Stimulated activated CD8-positive, alpha-beta memory T cell treated with anti-CD3 and anti-CD28 coated beads, Interleukin-12 subunit alpha, Interleukin-12 subunit beta, amount 100 ng/mL, for 1 hour (primary cell): ENCODE measurements around the gene CMPK1.
"Not testable (repeated sequence)": the region's sequence is repeated elsewhere in the genome, so short reads cannot be mapped to it uniquely, and the experiment has no call there.

Experiments used
- DNase-seq: peaks from one replicate; pipeline ENCODE4 v3.0.0-alpha.2; 2020; ENCODE audit warnings: low read depth

CMPK1 gene, protein sequence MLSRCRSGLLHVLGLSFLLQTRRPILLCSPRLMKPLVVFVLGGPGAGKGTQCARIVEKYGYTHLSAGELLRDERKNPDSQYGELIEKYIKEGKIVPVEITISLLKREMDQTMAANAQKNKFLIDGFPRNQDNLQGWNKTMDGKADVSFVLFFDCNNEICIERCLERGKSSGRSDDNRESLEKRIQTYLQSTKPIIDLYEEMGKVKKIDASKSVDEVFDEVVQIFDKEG

DNA sequence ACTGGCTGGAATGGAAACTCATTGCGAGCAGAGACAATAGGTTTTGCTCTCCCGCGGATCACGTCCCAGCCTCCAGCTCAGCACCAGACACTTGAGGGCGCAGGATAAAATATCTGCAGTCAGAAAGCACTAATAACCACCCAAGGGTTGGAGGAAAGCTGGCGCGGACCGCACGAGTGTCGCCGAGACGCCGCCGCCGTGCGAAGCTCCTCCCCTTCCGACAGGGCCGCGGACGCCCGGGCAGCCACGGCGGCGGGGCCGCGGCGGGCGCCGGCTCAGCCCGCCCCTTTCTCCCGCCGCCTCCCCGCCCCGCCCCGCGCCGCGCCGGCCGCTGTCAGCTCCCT lies at the start of gene CMPK1:
CMPK1 (plus strand) TSS at position 213 of the 344 bp plus-strand sequence. CDS start 156 bp downstream, outside the sequence.
- DNase-seq = peak; percentile 69

DNA sequence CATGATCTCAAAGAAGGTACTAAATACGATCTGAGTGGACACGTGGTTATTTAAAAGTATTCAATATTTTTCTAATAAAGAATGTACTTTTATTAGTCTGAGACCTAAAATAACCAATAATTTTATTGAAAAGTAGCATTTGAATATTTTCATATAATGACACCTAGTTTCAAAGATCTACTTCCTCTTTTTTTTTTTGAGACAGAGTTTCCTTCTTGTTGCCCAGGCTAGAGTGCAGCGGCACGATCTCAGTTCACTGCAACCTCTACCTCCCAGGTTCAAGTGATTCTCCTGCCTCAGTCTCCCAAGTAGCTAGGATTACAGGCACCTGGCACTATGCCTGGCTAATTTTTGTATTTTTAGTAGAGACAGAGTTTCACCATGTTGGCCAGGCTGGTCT lies 45.5 kb upstream of the CMPK1 start:
- DNase-seq = not testable (repeated sequence)

DNA sequence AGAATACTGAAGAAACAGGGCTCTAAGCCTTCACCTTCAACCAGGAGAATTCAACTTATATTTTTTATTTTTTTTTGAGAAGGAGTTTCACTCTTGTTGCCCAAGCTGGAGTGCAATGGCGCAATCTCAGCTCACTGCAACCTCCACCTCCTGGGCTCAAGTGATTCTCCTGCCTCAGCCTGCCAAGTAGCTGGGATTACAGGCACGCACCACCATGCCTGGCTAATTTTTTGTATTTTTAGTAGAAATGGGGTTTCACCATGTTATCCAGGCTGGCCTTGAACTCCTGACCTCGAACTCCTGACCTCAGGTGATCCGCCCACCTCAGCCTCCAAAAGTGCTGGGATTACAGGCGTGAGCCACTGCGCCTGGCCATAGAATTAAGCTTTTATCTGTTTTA lies 38.7 kb upstream of the CMPK1 start:
- not testable (repeated sequence) for DNase-seq

DNA sequence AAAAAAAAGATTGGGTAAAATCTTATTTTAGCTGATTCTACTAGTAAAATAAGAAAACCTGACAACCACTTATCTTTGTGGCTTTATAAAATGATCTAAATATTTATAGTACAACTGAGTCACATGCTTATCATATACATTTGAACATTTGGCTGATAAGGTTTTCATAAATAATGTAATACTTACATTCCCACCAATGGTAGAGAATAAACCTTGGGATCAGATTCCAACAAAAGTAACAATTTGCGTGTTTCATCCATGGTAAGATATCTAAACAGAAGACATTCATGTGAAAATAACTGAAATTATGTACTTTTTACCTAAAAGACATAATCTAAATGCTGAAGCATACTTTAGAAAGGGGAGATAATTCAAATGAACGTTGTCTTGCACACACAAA lies 38.0 kb upstream of the CMPK1 start:
- DNase-seq = no peak

DNA sequence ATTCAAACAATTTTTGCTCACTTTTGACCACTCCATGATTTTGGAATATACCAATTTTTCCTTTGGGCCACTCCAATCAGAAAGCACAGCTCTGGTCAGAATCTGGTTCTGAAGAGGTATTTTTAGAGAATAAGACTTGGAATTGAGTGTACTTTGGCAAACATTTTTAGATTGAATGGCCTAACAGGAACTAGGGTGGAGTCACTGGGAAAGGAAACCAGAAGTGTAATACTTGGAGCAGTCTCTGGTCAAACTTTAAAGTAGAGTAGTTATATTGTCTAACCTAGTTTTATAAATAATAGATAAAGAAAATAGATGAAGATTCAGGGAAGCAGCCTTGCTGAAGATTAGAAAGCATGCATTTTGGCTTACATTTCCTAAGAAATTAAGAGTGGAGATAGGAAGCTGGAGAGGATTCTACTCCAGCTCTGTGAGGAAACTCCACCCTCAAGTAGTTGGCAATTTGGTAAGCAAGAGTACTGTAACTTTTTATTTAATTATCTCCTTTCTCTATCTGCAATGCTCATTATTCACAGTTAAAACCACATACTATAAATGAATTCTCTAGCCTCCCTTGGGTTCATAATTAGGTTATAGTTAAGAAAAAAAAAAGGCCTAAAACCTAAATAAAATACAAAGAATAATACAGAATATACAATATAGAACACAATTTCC lies 35.4 kb upstream of the CMPK1 start:
- DNase-seq = no peak

DNA sequence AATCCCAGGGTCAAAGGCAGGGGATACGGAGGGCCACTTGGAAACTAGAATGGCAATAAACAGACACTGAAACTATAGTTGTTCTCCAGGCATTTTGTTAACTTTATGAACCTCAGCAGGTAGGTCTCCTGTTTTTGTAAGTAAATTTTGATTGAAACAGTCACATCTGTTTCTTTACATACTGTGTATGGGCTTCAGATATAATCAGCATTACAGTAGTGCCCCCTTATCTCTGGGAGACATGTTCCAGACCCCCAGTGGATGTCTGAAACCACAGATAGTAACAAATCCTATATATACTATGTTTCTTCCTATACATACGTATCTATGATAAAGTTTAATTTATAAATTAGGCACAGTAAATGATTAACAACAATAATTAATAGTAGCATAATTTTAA lies 31.1 kb upstream of the CMPK1 start:
- no peak for DNase-seq

DNA sequence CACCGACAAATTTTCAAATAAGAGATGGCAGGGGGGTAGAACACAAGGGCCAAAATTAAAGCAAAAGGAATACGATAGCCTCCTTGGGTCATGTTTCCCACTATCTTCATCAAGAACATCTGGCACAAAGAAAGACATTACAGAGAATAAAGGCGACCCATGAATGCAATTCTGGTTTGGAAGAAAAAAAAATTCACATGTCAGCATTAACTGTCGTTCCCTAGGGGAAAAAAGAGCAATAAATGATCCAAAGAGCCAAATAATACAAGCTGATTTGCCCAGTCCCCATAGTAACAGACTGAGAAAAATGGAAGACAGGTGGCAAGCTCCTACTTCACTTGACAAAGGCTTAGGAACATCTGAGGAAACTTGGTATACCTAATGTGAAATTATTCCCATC lies 24.2 kb upstream of the CMPK1 start:
- DNase-seq = no peak

DNA sequence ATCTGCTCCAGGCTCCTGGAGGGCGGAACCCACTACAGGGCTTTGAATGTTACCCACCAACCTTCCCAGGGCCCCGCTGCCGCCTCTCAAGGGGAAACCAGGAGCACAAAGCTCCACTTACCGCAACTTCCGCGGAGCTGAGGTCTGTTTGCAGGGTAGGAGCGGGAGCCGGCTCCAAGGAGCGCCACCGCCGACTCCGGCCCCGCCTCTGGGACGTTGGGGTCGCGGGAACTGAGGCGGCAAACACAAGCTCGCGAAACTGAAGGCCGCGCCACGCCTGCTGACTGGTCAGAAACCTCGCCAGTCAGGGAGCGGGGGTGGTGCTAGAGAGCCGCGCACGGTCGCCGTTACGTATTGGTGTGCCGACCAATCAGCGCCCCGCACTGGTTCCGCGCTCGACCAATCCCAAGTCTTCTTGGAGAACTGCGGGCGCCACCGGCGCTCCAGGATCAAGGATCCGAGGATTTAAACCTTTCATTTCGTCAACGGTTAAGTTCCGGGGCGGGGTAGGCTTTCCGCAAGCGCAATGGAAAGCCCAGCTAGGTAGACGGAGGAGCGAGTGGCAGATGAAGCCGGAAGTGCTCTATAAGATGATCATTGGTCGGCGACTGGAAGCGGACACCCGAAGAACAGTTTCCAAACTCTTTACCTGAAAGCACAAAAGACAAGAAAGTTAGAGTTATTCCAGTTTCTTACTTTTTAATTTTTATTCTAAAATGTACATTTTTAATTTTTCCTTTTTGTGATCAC lies 19.5 kb upstream of the CMPK1 start, which contains the start of gene STIL:
STIL (minus strand) TSS at position 233 of the 750 bp plus-strand sequence. CDS start 3,828 bp downstream, outside the sequence.
- DNase-seq = peak; percentile 93

DNA sequence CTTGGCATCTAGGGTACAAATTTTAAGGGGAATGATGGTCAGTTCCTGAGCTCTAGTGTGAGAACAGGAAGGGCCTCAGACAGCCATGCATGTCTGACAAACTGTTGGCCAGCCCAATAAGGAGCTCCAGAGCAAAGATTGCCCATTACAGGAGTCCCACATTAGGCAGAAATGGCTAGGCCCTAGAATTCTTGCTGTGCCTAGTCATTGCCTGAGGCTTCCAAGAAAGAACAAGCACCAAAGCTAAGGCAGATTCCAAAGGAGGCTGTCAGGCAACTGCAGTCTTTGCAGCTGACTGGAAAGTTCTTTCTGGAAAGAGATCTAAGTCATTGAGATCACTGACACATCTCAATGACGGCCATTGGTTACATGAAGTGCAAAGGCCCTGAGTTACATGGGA lies 15.7 kb upstream of the CMPK1 start:
- DNase-seq = no peak

DNA sequence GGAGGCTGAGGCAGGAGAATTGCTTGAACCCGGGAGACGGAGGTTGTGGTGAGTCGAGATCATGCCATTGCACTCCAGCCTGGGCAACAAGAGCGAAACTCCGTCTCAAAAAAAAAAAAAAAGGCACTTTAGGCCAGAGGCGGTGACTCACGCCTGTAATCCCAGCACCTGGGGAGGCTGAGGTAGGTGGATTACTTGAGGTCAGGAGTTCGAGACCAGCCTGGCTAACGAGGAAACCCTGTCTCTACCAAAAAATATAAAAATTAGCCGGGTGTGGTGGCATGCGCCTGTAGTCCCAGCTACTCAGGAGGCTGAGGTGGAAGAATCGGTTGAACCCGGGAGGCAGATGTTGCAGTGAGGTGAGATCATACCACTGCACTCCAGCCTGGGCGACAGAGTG lies 13.6 kb upstream of the CMPK1 start:
- not testable (repeated sequence) for DNase-seq

DNA sequence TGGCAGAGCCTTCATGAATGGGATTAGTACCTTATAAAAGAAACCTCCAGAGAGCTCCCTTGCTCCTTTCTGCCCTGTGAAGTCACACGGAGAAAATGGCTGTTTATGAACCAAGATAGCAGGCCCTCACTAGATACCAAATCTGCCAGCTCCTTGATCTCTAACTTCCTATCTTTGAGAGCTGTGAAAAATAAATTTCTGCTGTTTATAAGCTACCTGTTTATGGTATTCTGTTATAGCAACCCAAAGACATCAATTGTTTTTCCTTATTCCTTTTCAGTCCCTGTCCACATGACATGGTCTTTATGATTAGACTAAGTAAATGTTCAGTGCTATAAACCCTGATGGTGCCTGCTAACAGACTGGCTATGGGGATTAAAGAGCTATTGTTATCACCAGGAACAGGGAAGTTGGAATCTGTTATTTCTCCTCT lies 10.0 kb upstream of the CMPK1 start:
- no peak for DNase-seq

DNA sequence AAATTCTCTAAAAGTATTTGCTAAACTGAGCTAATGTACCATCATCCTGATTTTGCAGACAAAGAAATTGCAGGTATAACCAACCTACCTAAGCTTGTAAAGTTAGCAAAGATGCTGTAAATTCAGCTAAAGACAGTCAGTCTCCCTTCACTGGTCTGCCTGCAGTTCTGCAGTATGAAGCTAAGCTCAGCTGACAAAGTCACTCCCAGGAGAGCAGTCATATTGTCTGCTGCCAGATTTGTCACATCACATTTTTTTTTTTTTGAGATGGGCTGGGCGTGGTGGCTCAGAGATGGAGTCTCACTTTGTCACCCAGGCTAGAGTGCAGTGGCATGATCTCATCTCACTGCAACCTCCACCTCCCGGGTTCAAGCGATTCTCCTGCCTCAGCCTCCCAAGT lies 8.9 kb upstream of the CMPK1 start:
- DNase-seq = no peak

DNA sequence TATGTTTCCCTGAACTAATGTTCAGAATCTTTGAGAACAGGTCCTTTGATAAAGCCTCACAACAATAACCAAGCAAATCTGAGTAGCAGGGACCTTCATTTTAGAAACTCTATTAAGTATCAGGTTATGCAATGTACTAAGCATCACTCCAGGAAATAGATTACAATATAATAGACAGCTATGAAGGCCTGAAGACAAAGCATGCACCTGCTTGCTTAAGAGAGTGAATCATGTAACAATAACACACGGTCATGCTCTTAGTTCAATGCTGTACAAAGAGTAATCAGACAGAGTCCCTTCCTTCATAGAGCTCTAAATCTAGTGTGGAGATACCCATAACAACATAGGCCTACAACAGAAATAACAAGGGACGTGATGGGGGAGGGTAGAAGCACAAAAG lies 8.1 kb upstream of the CMPK1 start:
- no peak for DNase-seq

DNA sequence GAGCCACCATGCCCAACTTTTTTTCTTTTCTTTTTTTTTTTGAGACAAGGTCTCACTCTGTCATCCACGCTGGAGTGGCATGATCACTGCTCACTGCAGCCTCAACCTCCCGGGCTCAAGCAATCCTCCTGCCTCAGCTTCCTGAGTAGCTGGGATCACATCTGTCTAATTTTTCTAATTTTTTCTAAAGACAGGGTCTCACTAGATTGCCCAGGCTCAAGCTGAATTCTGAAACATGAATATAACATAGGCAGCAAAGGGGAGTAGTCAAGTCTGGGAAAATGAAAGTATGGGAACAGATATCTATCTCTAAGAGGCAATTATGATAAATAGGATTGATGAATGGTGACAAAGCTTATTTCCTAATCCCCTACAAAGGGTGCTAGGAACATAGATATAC lies 7.3 kb upstream of the CMPK1 start:
- DNase-seq = no peak

DNA sequence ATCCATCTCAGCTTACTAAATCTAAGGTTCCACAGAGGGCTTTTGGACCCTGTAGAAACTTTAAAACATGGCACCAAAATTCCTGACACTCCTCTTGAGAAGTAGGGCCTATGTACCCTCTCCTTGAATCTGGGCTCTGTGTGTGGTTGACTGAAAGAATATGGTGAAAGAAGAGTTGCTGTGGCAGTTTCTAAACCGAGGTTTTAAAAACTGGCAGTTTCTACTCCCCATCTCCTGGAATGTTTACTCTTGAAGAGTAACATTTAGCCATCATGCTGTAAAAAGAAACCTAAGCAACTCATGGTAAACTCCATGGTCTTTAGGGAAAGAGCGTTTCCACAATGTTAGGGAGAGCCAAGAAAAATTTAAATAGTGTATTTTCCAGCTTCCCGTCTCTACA lies 4.6 kb upstream of the CMPK1 start:
- no peak for DNase-seq

DNA sequence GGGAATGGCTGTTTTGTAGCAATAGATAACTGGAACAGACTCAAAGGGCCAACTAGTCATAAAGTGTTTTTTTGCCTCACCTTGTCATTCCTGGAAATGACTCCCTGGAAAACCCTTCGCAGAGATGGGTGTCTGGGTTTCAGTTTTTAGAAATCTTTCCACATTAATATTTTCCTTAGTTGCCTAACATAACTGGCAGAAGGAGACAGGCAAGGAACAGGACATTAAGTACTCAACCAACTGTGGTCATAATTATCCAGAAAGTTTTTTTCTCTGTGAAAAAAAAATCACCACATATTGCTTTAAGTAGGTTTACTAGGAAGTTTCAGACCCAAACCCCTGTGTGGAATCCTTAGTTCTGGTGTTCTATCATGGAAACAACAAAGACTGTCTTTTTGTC lies 3.4 kb upstream of the CMPK1 start:
- DNase-seq = no peak

DNA sequence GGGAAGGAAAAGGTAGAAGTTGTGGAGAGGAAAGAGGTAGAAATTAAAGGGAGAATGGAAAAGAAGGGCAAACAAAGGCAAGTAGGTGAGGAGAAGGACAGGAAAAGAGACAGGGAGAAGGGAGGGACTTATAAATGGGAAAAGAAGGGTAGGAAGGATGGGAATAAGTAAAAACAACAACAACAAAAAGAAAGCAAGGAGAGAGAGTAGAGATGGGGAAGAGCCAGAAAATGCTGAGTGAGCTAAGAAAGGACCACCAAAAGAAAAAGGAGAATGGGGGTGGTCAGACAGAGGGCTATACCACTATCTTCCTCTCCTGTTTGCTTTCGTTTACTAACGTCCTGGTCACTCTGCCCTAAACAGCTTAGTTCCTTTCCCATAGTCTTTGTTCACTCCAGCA lies 1.7 kb upstream of the CMPK1 start:
- no peak for DNase-seq

DNA sequence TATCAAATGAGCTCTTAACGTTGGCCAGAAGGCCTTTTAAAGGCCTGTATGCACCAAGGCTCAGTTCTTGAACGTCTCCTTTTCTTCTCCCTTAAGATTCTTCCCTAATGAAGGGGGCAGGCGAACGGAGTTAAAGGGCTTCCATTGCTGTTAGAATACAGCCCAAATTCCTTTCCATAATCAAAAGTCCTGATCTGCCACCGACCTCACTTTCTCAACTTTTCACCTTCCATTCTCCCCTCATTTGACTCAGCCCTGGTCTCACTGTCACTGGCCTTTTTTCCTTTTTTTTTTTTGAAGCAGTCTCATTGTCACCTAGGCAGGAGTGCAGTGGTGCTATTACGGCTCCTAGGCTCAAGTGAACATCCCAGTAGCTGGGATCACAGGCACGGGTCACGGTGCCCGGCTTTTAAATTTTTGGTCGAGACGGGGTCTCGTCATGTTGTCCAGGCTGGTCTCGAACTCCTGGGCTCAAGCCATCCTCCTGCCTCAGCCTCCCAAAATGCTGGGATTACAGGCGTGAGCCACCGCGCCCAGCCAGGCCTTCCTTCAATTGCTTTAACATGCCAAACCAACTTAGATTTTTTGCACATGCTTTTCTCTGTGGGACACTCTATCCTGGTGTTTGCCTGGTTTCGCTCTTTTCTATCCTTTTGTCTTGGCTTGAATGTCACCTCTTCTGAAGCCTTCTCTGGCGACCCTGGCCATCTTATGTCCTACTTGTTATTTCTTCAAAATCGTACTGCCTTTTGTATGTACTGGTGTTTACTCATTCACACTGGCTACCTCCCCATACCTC lies 612 bp upstream of the CMPK1 start:
- no peak for DNase-seq

DNA sequence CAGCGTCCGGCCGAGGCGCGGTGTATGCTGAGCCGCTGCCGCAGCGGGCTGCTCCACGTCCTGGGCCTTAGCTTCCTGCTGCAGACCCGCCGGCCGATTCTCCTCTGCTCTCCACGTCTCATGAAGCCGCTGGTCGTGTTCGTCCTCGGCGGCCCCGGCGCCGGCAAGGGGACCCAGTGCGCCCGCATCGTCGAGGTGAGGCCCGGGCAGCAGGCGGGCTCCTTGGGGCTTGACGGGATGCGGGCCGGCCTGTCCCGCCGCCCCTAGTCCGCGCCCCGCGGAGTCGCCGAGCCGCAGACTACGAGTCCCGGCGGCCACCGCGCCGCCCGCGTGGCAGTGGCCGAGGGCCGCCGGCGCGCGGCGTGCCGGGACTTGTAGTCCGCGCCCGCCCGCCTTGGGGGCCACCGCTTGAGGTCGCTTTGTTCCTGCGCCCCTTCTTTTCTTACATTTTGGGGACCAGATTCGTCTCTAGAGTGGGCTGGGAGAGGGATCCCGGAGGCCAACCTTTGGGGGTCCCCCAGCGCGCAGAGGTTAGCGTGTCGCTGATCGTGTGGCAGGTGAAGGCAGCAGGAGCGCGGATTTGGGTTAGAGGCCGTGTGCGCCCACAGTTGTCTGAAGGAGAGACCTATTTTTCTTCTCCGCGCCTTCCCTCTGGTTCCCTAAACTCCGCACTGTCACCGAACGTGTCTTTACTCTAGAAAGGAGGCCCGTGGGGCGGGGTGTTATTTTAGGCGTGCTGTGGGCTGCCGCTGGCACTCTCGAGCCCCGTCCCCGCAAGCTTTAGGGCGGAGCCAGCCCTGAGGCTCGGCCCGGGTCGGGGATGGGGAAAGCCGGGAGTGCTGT lies 553 bp downstream of the CMPK1 start:
- DNase-seq = peak; percentile 49

DNA sequence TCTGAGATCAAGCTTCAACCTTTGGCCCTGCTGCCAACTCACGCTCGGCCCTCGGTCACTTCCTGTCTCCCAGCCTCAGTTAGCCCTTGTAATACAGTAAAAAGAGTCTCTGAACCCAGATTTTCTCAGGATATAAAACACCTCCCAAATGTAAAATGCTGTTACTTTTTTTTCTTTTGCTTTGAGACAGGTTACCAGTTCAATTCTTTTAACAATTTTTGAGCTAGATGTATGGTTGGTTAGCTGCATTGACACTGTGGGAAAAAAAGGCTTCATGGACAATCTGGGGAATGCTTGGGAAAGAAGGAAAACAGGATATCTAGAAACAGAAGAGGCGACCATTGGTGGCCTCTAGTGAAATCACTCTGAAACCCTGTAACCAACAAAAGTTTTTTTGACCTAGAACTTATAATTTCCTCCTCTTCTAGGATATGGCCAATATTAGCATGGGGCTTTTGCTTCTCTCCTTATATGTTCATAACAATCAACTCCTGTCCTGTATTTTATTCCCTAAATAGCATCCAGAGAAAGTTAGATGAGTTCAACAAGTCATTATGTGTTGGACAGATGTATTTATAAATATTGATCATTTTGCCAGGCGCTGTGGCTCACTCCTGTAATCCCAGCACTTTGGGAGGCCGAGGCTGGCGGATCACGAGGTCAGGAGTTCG lies 1.3 kb downstream of the CMPK1 start:
- DNase-seq = no peak

DNA sequence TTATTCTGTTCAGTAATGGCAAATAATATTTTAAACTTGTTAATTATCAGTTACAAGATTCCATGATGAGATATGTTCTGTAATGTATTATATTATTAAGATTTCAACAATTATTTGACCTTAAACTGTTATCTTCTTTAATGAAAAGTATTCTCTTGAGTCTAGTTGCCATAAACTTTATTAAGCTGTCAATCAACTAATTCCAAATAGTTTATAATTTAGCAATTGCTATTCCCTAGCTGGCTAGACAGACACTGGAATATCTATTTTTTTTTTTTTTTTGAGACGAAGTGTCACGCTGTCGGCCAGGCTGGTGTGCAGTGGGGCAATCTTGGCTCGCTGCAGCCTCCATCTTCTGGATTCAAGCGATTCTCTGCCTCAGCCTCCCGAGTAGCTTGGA lies 3.8 kb downstream of the CMPK1 start:
- no peak for DNase-seq
